IPS DF 19.7 (cell line): ENCODE data around the gene FBXO46.

Experiments
- DNase-seq: peaks from one replicate; pipeline ENCODE4 v3.0.0-alpha.2; 2013; ENCODE audit warnings: low read depth, low spot score

FBXO46 gene

GRCh38 chr19:45730368-45731288 is at the start of gene FBXO46:
Gene FBXO46, minus strand, starts transcription at chr19:45730896. Its CDS starts 17,401 bp downstream, at chr19:45713495.
- peak; percentile 98 for DNase-seq

GRCh38 chr19:45780146-45780447 is 49.4 kb upstream of the FBXO46 start:
- DNase-seq = no peak

GRCh38 chr19:45779231-45780145 is 48.8 kb upstream of the FBXO46 start:
- DNase-seq = no peak

- no peak for DNase-seq
These were observed 47.4 kb upstream of the FBXO46 start for GRCh38 chr19:45778010-45778661.

- no peak for DNase-seq
These were observed 46.8 kb upstream of the FBXO46 start for GRCh38 chr19:45777395-45777961.

GRCh38 chr19:45774765-45775164 is 44.1 kb upstream of the FBXO46 start:
- DNase-seq = peak; percentile 71

GRCh38 chr19:45773384-45773783 is 42.7 kb upstream of the FBXO46 start:
- no peak for DNase-seq

- no peak for DNase-seq
These were observed 42.2 kb upstream of the FBXO46 start for GRCh38 chr19:45772912-45773311.

GRCh38 chr19:45772130-45772840 is 41.6 kb upstream of the FBXO46 start:
- DNase-seq = no peak

- DNase-seq = no peak
These were observed 40.7 kb upstream of the FBXO46 start for GRCh38 chr19:45771311-45771933.

GRCh38 chr19:45770192-45771101 is 39.8 kb upstream of the FBXO46 start:
- DNase-seq = peak; percentile 93

- no peak for DNase-seq
These were observed 39.1 kb upstream of the FBXO46 start for GRCh38 chr19:45769821-45770191.

GRCh38 chr19:45768984-45769782 is 38.5 kb upstream of the FBXO46 start, which contains the start of gene SIX5:
Gene SIX5, minus strand, starts transcription at chr19:45769252. Its CDS starts 408 bp downstream, at chr19:45768844.
- peak; percentile 80 for DNase-seq

- DNase-seq = no peak
These were observed 37.9 kb upstream of the FBXO46 start for GRCh38 chr19:45768655-45768983.

- DNase-seq = no peak
These were observed 37.4 kb upstream of the FBXO46 start for GRCh38 chr19:45767881-45768654.

GRCh38 chr19:45767410-45767880 is 36.7 kb upstream of the FBXO46 start:
- DNase-seq = no peak

- DNase-seq = no peak
These were observed 36.2 kb upstream of the FBXO46 start for GRCh38 chr19:45766869-45767346.
